ENCODE measurements around the gene FMNL3.

- TF ChIP-seq POLR2AphosphoS5 (IDR thresholded peaks at IDR 0.05; ENCODE audit: low read depth, low read length) (no peak), TAF1 (IDR thresholded peaks at IDR 0.05; ENCODE audit: borderline replicate concordance, low read depth, low read length) (no peak), POLR2A (IDR thresholded peaks at IDR 0.05; ENCODE audit: low read depth, low read length) (no peak)
Observed at GRCh38 chr12:49632986-49633702, 74.1 kb downstream of the FMNL3 start.

All from GM12892 (cell line).